GM23338 (cell line): ENCODE data around the gene SBDS.

ENCODE experiments used
- CREB1 ChIP-seq: fragments of 250-450 bp; sonication (Bioruptor Pico); IDR thresholded peaks from 2 replicates; pipeline ENCODE4 v1.5.0; 2020; ENCODE audit warnings: low read depth, mild to moderate bottlenecking, moderate library complexity
- CTCF ChIP-seq, 2 experiments: fragments of 200-600 bp in 1 of 2; sonication (generic) in 1 of 2; conservative IDR thresholded peaks; 2 replicates each; pipeline versions ENCODE4 v1.5.1 to v1.6.1; 2016 to 2017; ENCODE audit warnings: antibody characterized with exemption in 2 of 2, low read depth in 2 of 2, mild to moderate bottlenecking in 2 of 2, moderate library complexity in 1 of 2
- ETS1 ChIP-seq: IDR thresholded peaks from 2 replicates; pipeline ENCODE4 v1.6.1; 2016; ENCODE audit warnings: antibody characterized with exemption
- EZH2 ChIP-seq: fragments of 200-600 bp; sonication (generic); IDR thresholded peaks from one replicate; pipeline ENCODE4 v1.8.0; 2017; ENCODE audit warnings: antibody characterized with exemption, mild to moderate bottlenecking, low read depth; ENCODE audit not compliant: unreplicated experiment
- EZH2phosphoT487 ChIP-seq: fragments of 200-600 bp; sonication (generic); IDR thresholded peaks from one replicate; pipeline ENCODE4 v1.8.1; 2018; ENCODE audit warnings: antibody characterized with exemption; ENCODE audit not compliant: unreplicated experiment
- JUNB ChIP-seq: IDR thresholded peaks from one replicate; pipeline ENCODE4 v1.6.1; 2016; ENCODE audit warnings: antibody characterized with exemption; ENCODE audit not compliant: unreplicated experiment
- NANOG ChIP-seq: IDR thresholded peaks from 2 replicates; pipeline ENCODE4 v1.6.1; 2016; ENCODE audit warnings: antibody characterized with exemption, borderline replicate concordance
- POLR2AphosphoS5 ChIP-seq: IDR thresholded peaks from 2 replicates; pipeline ENCODE4 v1.6.1; 2016; ENCODE audit warnings: antibody characterized with exemption, low read depth
- REST ChIP-seq: IDR thresholded peaks from one replicate; pipeline ENCODE4 v1.6.1; 2018; ENCODE audit warnings: antibody characterized with exemption; ENCODE audit not compliant: unreplicated experiment
- STAT1 ChIP-seq: IDR thresholded peaks from one replicate; pipeline ENCODE4 v1.6.1; 2016; ENCODE audit warnings: antibody characterized with exemption; ENCODE audit not compliant: unreplicated experiment
- ZNF114 ChIP-seq: fragments of 250-450 bp; sonication (Bioruptor Pico); IDR thresholded peaks from 2 replicates; pipeline ENCODE4 v1.5.0; 2020; ENCODE audit warnings: mild to moderate bottlenecking, moderate library complexity
- ZNF331 ChIP-seq: fragments of 250-450 bp; sonication (Bioruptor Pico); IDR thresholded peaks from 2 replicates; pipeline ENCODE4 v1.5.0; 2020; ENCODE audit warnings: low read depth, mild to moderate bottlenecking, moderate library complexity
- ZNF462 ChIP-seq: fragments of 250-450 bp; sonication (Bioruptor Pico); IDR thresholded peaks from 2 replicates; pipeline ENCODE4 v1.5.0; 2020; ENCODE audit warnings: mild to moderate bottlenecking, moderate library complexity

- TF ChIP-seq EZH2 (no peak), POLR2AphosphoS5 (no peak), CTCF (conservative IDR thresholded peaks at IDR 0.05; ENCODE audit: low read depth in 2 of 2) (no peak), ZNF462 (CRISPR knock-in tag) (no peak), EZH2phosphoT487 (no peak), REST (no peak), ETS1 (no peak), NANOG (no peak), CREB1 (CRISPR knock-in tag) (no peak), ZNF331 (no peak), JUNB (no peak), ZNF114 (CRISPR knock-in tag) (no peak), STAT1 (no peak)
Measured at GRCh38 chr7:66961096-66961495, 34.3 kb downstream of the SBDS start.
